Liver (tissue), 9 donors: Measurements from ENCODE around the gene TMEM223. TPM values are rescaled to one million over a fixed set of nuclear protein-coding genes. Genes with fewer than 3 reads are reported as not detected.

Experiments used
- DNase-seq: peaks from one replicate; pipeline ENCODE4 v3.0.0-alpha.2; 2017; ENCODE audit warnings: low spot score
- H3K27ac ChIP-seq, 2 donors: one replicate each; pipeline ENCODE4 v1.7.0; 2013; ENCODE audit warnings: inconsistent platforms in 2 of 2, low read length in 2 of 2, control low read depth in 1 of 2, low read depth in 1 of 2, mild to moderate bottlenecking in 1 of 2
- H3K27me3 ChIP-seq, 4 donors: one replicate each; pipeline versions ENCODE4 v1.6.1 to v1.7.0; 2013; ENCODE audit warnings: low read length in 3 of 4, inconsistent platforms in 1 of 4, mild to moderate bottlenecking in 1 of 4, moderate library complexity in 1 of 4; ENCODE audit not compliant: control insufficient read depth in 4 of 4, insufficient read depth in 4 of 4
- H3K36me3 ChIP-seq, 4 donors: one replicate each; pipeline versions ENCODE4 v1.6.1 to v1.7.0; 2013; ENCODE audit warnings: low read length in 3 of 4, mild to moderate bottlenecking in 3 of 4, low read depth in 1 of 4, moderate library complexity in 1 of 4; ENCODE audit not compliant: control insufficient read depth in 4 of 4, insufficient read depth in 3 of 4
- H3K4me1 ChIP-seq, 4 donors: one replicate each; pipeline versions ENCODE4 v1.6.1 to v1.7.0; 2013; ENCODE audit warnings: low read length in 3 of 4, mild to moderate bottlenecking in 3 of 4, moderate library complexity in 1 of 4; ENCODE audit not compliant: control insufficient read depth in 4 of 4, insufficient read depth in 4 of 4
- H3K4me3 ChIP-seq, 3 donors: one replicate each; pipeline versions ENCODE4 v1.6.1 to v1.7.0; 2013; ENCODE audit warnings: low read length in 3 of 3, control low read depth in 1 of 3, low read depth in 1 of 3, mild to moderate bottlenecking in 1 of 3
- H3K9ac ChIP-seq, 2 donors: one replicate each; pipeline ENCODE4 v1.7.0; 2013; ENCODE audit warnings: low read length in 2 of 2, mild to moderate bottlenecking in 2 of 2, moderate library complexity in 2 of 2, control low read depth in 1 of 2, low read depth in 1 of 2
- H3K9me3 ChIP-seq, 4 donors: one replicate each; pipeline versions ENCODE4 v1.6.1 to v1.7.0; 2013; ENCODE audit warnings: low read length in 3 of 4; ENCODE audit not compliant: control insufficient read depth in 4 of 4
- ATF3 ChIP-seq: IDR thresholded peaks from 2 replicates; pipeline ENCODE4 v1.6.1; 2016; ENCODE audit warnings: antibody characterized with exemption
- EGR1 ChIP-seq, 2 donors: IDR thresholded peaks; 2 replicates each; pipeline ENCODE4 v1.6.1; 2016 to 2018; ENCODE audit warnings: antibody characterized with exemption in 2 of 2, low read depth in 2 of 2
- FOXA1 ChIP-seq: IDR thresholded peaks from 2 replicates; pipeline ENCODE4 v1.6.1; 2016; ENCODE audit warnings: antibody characterized with exemption
- FOXA2 ChIP-seq: IDR thresholded peaks from 2 replicates; pipeline ENCODE4 v1.6.1; 2016; ENCODE audit warnings: antibody characterized with exemption
- GABPA ChIP-seq, 2 donors: IDR thresholded peaks in 1 of 2; conservative IDR thresholded peaks in 1 of 2; 2 replicates each; pipeline ENCODE4 v1.6.1; 2016; ENCODE audit warnings: antibody characterized with exemption in 2 of 2, mild to moderate bottlenecking in 1 of 2, moderate library complexity in 1 of 2
- HNF4A ChIP-seq, 2 donors: conservative IDR thresholded peaks; 2 replicates each; pipeline ENCODE4 v1.6.1; 2016; ENCODE audit warnings: antibody characterized with exemption in 2 of 2, mild to moderate bottlenecking in 2 of 2
- HNF4G ChIP-seq: IDR thresholded peaks from 2 replicates; pipeline ENCODE4 v1.6.1; 2016; ENCODE audit warnings: antibody characterized with exemption
- JUND ChIP-seq, 2 donors: IDR thresholded peaks; 2 replicates each; pipeline ENCODE4 v1.6.1; 2016; ENCODE audit warnings: antibody characterized with exemption in 2 of 2
- NR2F2 ChIP-seq: IDR thresholded peaks from 2 replicates; pipeline ENCODE4 v1.6.1; 2016; ENCODE audit warnings: antibody characterized with exemption
- RAD21 ChIP-seq, 2 donors: IDR thresholded peaks; 2 replicates each; pipeline ENCODE4 v1.6.1; 2016; ENCODE audit warnings: antibody characterized with exemption in 2 of 2, mild to moderate bottlenecking in 2 of 2
- REST ChIP-seq: IDR thresholded peaks from 2 replicates; pipeline ENCODE4 v1.6.1; 2016; ENCODE audit warnings: antibody characterized with exemption, mild to moderate bottlenecking
- RXRA ChIP-seq, 2 donors: IDR thresholded peaks; 2 replicates each; pipeline ENCODE4 v1.6.1; 2017 to 2018; ENCODE audit warnings: antibody characterized with exemption in 2 of 2, mild to moderate bottlenecking in 1 of 2
- SP1 ChIP-seq: IDR thresholded peaks from 2 replicates; pipeline ENCODE4 v1.6.1; 2018; ENCODE audit warnings: antibody characterized with exemption, mild to moderate bottlenecking
- TAF1 ChIP-seq: conservative IDR thresholded peaks from 2 replicates; pipeline ENCODE4 v1.6.1; 2016; ENCODE audit warnings: antibody characterized with exemption, mild to moderate bottlenecking
- YY1 ChIP-seq: IDR thresholded peaks from 2 replicates; pipeline ENCODE4 v1.6.1; 2016; ENCODE audit warnings: antibody characterized with exemption, mild to moderate bottlenecking
- ZBTB33 ChIP-seq: IDR thresholded peaks from 2 replicates; pipeline ENCODE4 v1.6.1; 2016; ENCODE audit warnings: antibody characterized with exemption
- WGBS: extraction: QIAGEN DNeasy Blood & Tissue Kit; methylation state at CpG from one replicate; pipeline ENCODE4 v1.1.7; 2013; 5-methylcytosine and 5-hydroxymethylcytosine counted together
- polyA plus RNA-seq, 2 donors: library from polyadenylated mRNA; stranded (reverse) in 1 of 2; unstranded in 1 of 2; fragments of 200-250 nt in 1 of 2; fragments of >200 nt in 1 of 2; fragmentation: Nextera tagmentation in 1 of 2; extraction: Ambion mirVana in 1 of 2; gene quantifications; one replicate each; pipeline versions ENCODE4 v1.2.1 to v1.2.3, GENCODE V29; 2013 to 2015
- total RNA-seq, 2 donors: library from RNA; depleted of rRNA; stranded (reverse); fragments of >200 nt; gene quantifications; one replicate each; pipeline ENCODE4 v1.2.3, GENCODE V29; 2014
- TF ChIP-seq, protein P1 (sequence below): fragments of 150-350 bp; IDR thresholded peaks from 2 replicates; pipeline ENCODE4 v1.5.1; 2017; ENCODE audit warnings: improper control_type of control experiment, low read depth, low read length; ENCODE audit not compliant: missing input control
- TF ChIP-seq, protein P2 (sequence below): IDR thresholded peaks from 2 replicates; pipeline ENCODE4 v1.6.1; 2016; ENCODE audit warnings: antibody characterized with exemption
- donor health status: healthy.
- donor health status: healthy.
- donor health status: healthy.
- donor health status: healthy.
- donor health status: healthy.

The TMEM223 gene
- total and polyA plus RNA-seq, 4 donors = 9.2 to 23.8 (median 13.0) TPM

GRCh38 chr11:62775646-62776045 is 16.2 kb downstream of the TMEM223 start:
- H3K27ac ChIP-seq = no peak overlapping the region
- 97% methylated on average over 17 of the region's 17 CpGs for WGBS
- TF ChIP-seq HNF4A (conservative IDR thresholded peaks at IDR 0.05) (no peak), TAF1 (no peak), YY1 (no peak), REST (no peak), GABPA (IDR thresholded peaks at IDR 0.05 in 1 of 2, conservative IDR thresholded peaks at IDR 0.05 in 1 of 2) (no peak), RXRA (IDR thresholded peaks at IDR 0.05) (no peak), HNF4G (no peak), RAD21 (IDR thresholded peaks at IDR 0.05) (no peak), NR2F2 (no peak), EGR1 (IDR thresholded peaks at IDR 0.05; ENCODE audit: low read depth in 2 of 2) (no peak), JUND (IDR thresholded peaks at IDR 0.05) (no peak), SP1 (no peak), ATF3 (no peak), FOXA1 (no peak), FOXA2 (no peak), ZBTB33 (no peak)
- TF ChIP-seq, protein P1, sequence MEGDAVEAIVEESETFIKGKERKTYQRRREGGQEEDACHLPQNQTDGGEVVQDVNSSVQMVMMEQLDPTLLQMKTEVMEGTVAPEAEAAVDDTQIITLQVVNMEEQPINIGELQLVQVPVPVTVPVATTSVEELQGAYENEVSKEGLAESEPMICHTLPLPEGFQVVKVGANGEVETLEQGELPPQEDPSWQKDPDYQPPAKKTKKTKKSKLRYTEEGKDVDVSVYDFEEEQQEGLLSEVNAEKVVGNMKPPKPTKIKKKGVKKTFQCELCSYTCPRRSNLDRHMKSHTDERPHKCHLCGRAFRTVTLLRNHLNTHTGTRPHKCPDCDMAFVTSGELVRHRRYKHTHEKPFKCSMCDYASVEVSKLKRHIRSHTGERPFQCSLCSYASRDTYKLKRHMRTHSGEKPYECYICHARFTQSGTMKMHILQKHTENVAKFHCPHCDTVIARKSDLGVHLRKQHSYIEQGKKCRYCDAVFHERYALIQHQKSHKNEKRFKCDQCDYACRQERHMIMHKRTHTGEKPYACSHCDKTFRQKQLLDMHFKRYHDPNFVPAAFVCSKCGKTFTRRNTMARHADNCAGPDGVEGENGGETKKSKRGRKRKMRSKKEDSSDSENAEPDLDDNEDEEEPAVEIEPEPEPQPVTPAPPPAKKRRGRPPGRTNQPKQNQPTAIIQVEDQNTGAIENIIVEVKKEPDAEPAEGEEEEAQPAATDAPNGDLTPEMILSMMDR = no peak
- TF ChIP-seq, protein P2, sequence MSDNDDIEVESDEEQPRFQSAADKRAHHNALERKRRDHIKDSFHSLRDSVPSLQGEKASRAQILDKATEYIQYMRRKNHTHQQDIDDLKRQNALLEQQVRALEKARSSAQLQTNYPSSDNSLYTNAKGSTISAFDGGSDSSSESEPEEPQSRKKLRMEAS = no peak
- peaks cover 0 to 16% (median 9%) of the 10 kb centered on the region in 4 donors for H3K4me1 ChIP-seq
- H3K9ac ChIP-seq = no peak overlapping the region
- no peaks in the 10 kb centered on the region for H3K27me3 ChIP-seq
- no peak for DNase-seq
- H3K4me3 ChIP-seq = no peak overlapping the region
- H3K9me3 ChIP-seq = no peaks in the 10 kb centered on the region
- peaks cover 6 to 36% (median 14%) of the 10 kb centered on the region in 4 donors for H3K36me3 ChIP-seq
